ENCODE data around the gene C1QTNF8. TPM values are rescaled to one million over a fixed set of nuclear protein-coding genes. Genes with fewer than 3 reads are reported as not detected.

The C1QTNF8 gene
- total and polyA plus RNA-seq, 2 of the 13 experiments (the other 11 are each of a cell fraction or from before 2014, with no cell fraction given) = 0.09 TPM; not detected in 1

- TF ChIP-seq ZNF740 (CRISPR knock-in tag; IDR thresholded peaks at IDR 0.05) (no peak), NFIB (CRISPR knock-in tag; IDR thresholded peaks at IDR 0.05; ENCODE audit: borderline replicate concordance) (no peak), SCMH1 (CRISPR knock-in tag; IDR thresholded peaks at IDR 0.05; ENCODE audit: borderline replicate concordance) (no peak), SMC3 (IDR thresholded peaks at IDR 0.05; ENCODE audit: low read length) (peak; percentile 66; the same call in 1 of the 2 replicates), SKIL (CRISPR knock-in tag; IDR thresholded peaks at IDR 0.05; ENCODE audit: borderline replicate concordance) (no peak), MAZ (IDR thresholded peaks at IDR 0.05; ENCODE audit: borderline replicate concordance, low read depth, low read length) (no peak), MAZ (CRISPR knock-in tag; IDR thresholded peaks at IDR 0.05; ENCODE audit: low read depth) (peak; percentile 28; the same call in 1 of the 2 replicates), SIX1 (CRISPR knock-in tag; IDR thresholded peaks at IDR 0.05; ENCODE audit: borderline replicate concordance) (no peak), IKZF5 (CRISPR knock-in tag; IDR thresholded peaks at IDR 0.05) (no peak), ZNF331 (CRISPR knock-in tag; IDR thresholded peaks at IDR 0.05) (0 out of 2 replicates have a peak, but pooled peaks have one; percentile 30), USF2 (IDR thresholded peaks at IDR 0.05; ENCODE audit: low read depth, low read length) (peak; percentile 90), USF2 (CRISPR knock-in tag; IDR thresholded peaks at IDR 0.05; ENCODE audit: borderline replicate concordance) (peak; percentile 92; the same call in 1 of the 2 replicates), AGO2 (optimal IDR thresholded peaks at IDR 0.05; ENCODE audit: low read depth, low read length) (no peak), RAD51 (IDR thresholded peaks at IDR 0.05; ENCODE audit: borderline replicate concordance) (peak; percentile 85), MAFF (IDR thresholded peaks at IDR 0.05; ENCODE audit: low read depth, low read length) (no peak), HDAC6 (IDR thresholded peaks at IDR 0.05; ENCODE audit: low read depth, low read length) (no peak), ADNP (CRISPR knock-in tag; IDR thresholded peaks at IDR 0.05) (no peak), DBP (CRISPR knock-in tag; IDR thresholded peaks at IDR 0.05; ENCODE audit: not compliant biosample characterization) (no peak)
Observed at GRCh38 chr16:1105888-1106620, 10.0 kb upstream of the C1QTNF8 start (continued).
